Transverse colon (tissue), 4 donors: ENCODE measurements around the gene ZNF446. TPM values are rescaled to one million over a fixed set of nuclear protein-coding genes. Genes with fewer than 3 reads are reported as not detected.
"Not testable (repeated sequence)": the region's sequence is repeated elsewhere in the genome, so short reads cannot be mapped to it uniquely, and the experiment has no call there.

Experiments used
- DNase-seq: peaks from one replicate; pipeline ENCODE4 v3.0.0-alpha.2; 2019
- H3K27ac ChIP-seq, 4 donors: fragments of 200-600 bp; sonication (generic); 2 replicates each; pipeline ENCODE4 v1.5.1; 2016 to 2018; ENCODE audit warnings: inconsistent platforms in 4 of 4
- H3K27me3 ChIP-seq: fragments of 200-600 bp; sonication (generic); 2 replicates; pipeline ENCODE4 v1.5.1; 2017; ENCODE audit warnings: inconsistent platforms
- H3K36me3 ChIP-seq, 4 donors: fragments of 200-600 bp; sonication (generic); 2 replicates each; pipeline ENCODE4 v1.5.1; 2017 to 2019; ENCODE audit warnings: inconsistent platforms in 4 of 4
- H3K4me1 ChIP-seq, 4 donors: fragments of 200-600 bp; sonication (generic); 2 replicates each; pipeline ENCODE4 v1.5.1; 2017 to 2020; ENCODE audit warnings: inconsistent platforms in 4 of 4
- H3K4me3 ChIP-seq, 4 donors: fragments of 200-600 bp; sonication (generic); 1 replicate in 1 of 4; 2 replicates in 3 of 4; pipeline versions ENCODE4 v1.5.1 to v1.6.1; 2017 to 2019; ENCODE audit warnings: inconsistent platforms in 4 of 4
- H3K9me3 ChIP-seq, 2 donors: fragments of 200-600 bp; sonication (generic); 2 replicates each; pipeline ENCODE4 v1.5.1; 2017 to 2019; ENCODE audit warnings: inconsistent platforms in 2 of 2
- CTCF ChIP-seq, 5 experiments: fragments of 200-600 bp in 3 of 5; fragments of 450-650 bp in 2 of 5; sonication (generic) in 3 of 5; IDR thresholded peaks; 1 replicate in 2 of 5; 2 replicates in 3 of 5; pipeline ENCODE4 v1.5.1; 2016 to 2017; ENCODE audit warnings: antibody characterized with exemption in 5 of 5, inconsistent platforms in 3 of 5, mild to moderate bottlenecking in 2 of 5, moderate library complexity in 1 of 5
- EP300 ChIP-seq: sonication (generic); formaldehyde crosslinking; IDR thresholded peaks from one replicate; pipeline ENCODE4 v1.6.1; 2017; ENCODE audit warnings: antibody characterized with exemption, low read depth
- POLR2A ChIP-seq: fragments of 450-650 bp; IDR thresholded peaks from one replicate; pipeline ENCODE4 v1.6.1; 2016; ENCODE audit warnings: antibody characterized with exemption, mild to moderate bottlenecking, moderate library complexity
- POLR2AphosphoS5 ChIP-seq, 3 donors: sonication (generic); formaldehyde crosslinking; IDR thresholded peaks; one replicate each; pipeline ENCODE4 v1.6.1; 2016; ENCODE audit warnings: antibody characterized with exemption in 3 of 3
- whole genome bisulfite sequencing, 2 donors: methylation state at CpG; one replicate each; pipeline ENCODE4 v1.1.5; 2018; ENCODE audit warnings: low coverage in 1 of 2; 5-methylcytosine and 5-hydroxymethylcytosine counted together
- in situ Hi-C, 4 donors: fragments of 200-750 bp; cut with MboI; loops; one replicate each; pipeline versions ENCODE4 v1.15.0 to v1.15.1; 2017; ENCODE audit warnings: low sequenced_read_pairs in 3 of 4, low pct_ligation_motif_present in 1 of 4, low pct_unique_long_range_greater_than_20kb in 1 of 4
- intact Hi-C: fragments of 100-400 bp; cut with DNase I; formaldehyde crosslinking; loops from one replicate; pipeline ENCODE4 v1.15.1; 2023; ENCODE audit warnings: low total_unique reads
- total RNA-seq, 4 donors: library from RNA; depleted of rRNA; stranded (reverse); fragments of >200 nt; gene quantifications; one replicate each; pipeline ENCODE4 v1.1.0, GENCODE V29; 2016

Gene ZNF446
- total RNA-seq, 4 donors from 2014 or later = 2.8 to 54.6 (median 18.1) TPM

DNA sequence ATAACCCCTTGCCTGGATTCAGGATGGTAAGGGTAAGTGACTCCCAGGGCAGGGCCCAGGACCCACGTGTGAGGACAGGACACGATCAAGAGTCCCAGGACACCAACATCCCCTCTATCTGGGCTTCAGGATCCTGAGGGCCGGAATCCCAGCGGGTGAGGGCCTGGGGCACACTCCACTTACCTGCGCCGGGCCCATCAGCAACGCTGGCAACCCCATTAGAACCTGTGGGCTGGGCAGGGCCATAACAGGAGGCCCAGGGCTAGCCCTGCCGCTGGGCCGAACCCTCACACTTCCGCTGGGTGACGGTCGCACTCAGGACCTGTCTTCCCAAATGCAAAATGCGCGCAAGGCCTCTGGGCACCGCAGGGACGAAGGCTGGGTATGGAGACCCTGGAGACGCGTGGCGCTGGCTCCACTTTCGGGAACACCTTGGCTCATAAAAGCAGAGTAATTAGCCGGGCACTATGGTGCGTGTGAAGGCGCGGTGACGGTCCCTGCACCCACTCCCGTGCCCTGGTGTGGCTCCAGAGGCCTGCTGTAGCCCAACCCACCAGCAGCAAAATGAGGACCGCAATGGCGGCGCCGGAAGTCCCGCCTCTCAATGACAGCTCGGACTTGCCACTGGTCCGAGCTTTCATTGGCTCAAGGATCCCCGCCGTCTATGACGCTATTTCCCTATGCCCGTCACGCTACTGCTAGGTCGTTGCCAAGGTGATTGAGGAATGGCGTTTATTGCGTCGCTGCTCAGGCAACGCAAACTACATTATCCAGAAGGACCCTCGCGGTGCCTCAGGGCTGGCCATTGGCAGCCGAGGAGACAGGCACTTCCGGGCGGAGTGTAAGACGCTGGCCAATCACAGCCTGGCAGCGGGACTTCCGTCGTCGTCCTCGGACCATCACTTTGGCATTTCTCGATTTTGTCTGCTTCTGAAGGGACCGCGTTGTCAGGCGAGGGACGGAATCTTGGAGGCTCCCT is 36.3 kb upstream of the ZNF446 start, which contains the start of gene ZNF132:
TSS of gene ZNF132 (minus strand) at position 578 of the 979 bp plus-strand sequence. CDS start at position 246, 332 bp downstream.
- peak within 1 kb of the TSS; percentile 42 to 89 (median 64) for H3K4me3 ChIP-seq
- peaks cover 0 to 15% (median 10%) of the 10 kb centered on the region in 4 donors for H3K4me1 ChIP-seq
- peaks cover 30 to 41% of the 10 kb centered on the region in 2 donors for H3K9me3 ChIP-seq
- intact Hi-C loops (no loop called here), in situ Hi-C loops (no loop called here)
- TF ChIP-seq EP300 (no peak), POLR2AphosphoS5 (IDR thresholded peaks at IDR 0.05) (peak; percentile 51 to 69 (median 64)), POLR2A (peak; percentile 10), CTCF (IDR thresholded peaks at IDR 0.05) (no peak)
- peak within 1 kb of the TSS; percentile 69 to 90 (median 75) for H3K27ac ChIP-seq
- H3K36me3 ChIP-seq = peaks cover 0 to 33% (median 10%) of the 10 kb centered on the region in 4 donors
- WGBS, 2 donors = 16% methylated on average over 56 of the region's 59 CpGs; no CpG with 5 or more reads in 1 of the 2 donors
- H3K27me3 ChIP-seq = no peaks in the 10 kb centered on the region
- peak; percentile 96 for DNase-seq

DNA sequence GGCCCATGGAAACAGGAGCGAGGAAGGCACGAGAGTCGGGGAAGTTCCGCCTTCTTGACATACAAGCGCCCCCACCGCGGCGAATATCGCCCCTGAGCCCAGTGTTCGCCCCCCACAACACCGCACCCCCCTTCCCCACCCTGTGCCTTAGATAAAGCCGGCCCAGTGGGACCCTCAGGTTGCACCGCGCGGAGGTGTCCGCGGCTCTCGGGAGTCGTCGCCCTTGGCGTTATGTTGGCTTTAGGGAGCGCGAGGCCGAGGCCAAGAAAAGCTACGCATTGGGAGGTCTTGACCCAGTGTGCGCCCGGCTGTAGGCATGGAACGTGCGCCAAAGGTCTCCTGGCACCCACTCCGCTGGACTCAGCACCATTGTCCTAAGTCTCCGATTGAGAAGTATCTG is 35.6 kb upstream of the ZNF446 start:
- H3K4me3 ChIP-seq = peak overlapping the region; percentile 42 to 86 (median 64)
- peaks cover 23 to 34% of the 10 kb centered on the region in 2 donors for H3K9me3 ChIP-seq
- peaks cover 0 to 15% (median 10%) of the 10 kb centered on the region in 4 donors for H3K4me1 ChIP-seq
- H3K27ac ChIP-seq = peak overlapping the region; percentile 69 to 90 (median 75)
- peaks cover 0 to 26% (median 6%) of the 10 kb centered on the region in 4 donors for H3K36me3 ChIP-seq
- in situ Hi-C loops (no loop called here), intact Hi-C loops (no loop called here)
- 45% methylated on average over 31 of the region's 31 CpGs; no CpG with 5 or more reads in 1 of the 2 donors for WGBS, 2 donors
- no peak for TF ChIP-seq EP300
- TF ChIP-seq POLR2AphosphoS5 (IDR thresholded peaks at IDR 0.05) = no peak
- TF ChIP-seq POLR2A = no peak
- TF ChIP-seq CTCF (IDR thresholded peaks at IDR 0.05) = no peak
- no peak for DNase-seq
- H3K27me3 ChIP-seq = no peaks in the 10 kb centered on the region

GRCh38 chr19:58442986-58443385 is 33.2 kb upstream of the ZNF446 start:
- DNase-seq, H3K36me3 ChIP-seq, in situ Hi-C loops, H3K4me3 ChIP-seq, H3K27ac ChIP-seq, intact Hi-C loops, H3K27me3 ChIP-seq: not testable (repeated sequence)
- H3K9me3 ChIP-seq = peaks cover 8 to 14% of the 10 kb centered on the region in 2 donors
- H3K4me1 ChIP-seq = peaks cover 0 to 15% (median 10%) of the 10 kb centered on the region in 4 donors
- 80 to 91% methylated on average over 1 to 7 of the region's 7 CpGs for WGBS, 2 donors

- 79 to 82% methylated on average over 2 to 3 of the region's 3 CpGs for WGBS, 2 donors
- intact Hi-C loops, DNase-seq, H3K9me3 ChIP-seq, H3K27ac ChIP-seq, H3K4me3 ChIP-seq, in situ Hi-C loops, H3K36me3 ChIP-seq, H3K27me3 ChIP-seq: not testable (repeated sequence)
- H3K4me1 ChIP-seq = peaks cover 0 to 15% (median 10%) of the 10 kb centered on the region in 4 donors
These were observed 27.3 kb upstream of the ZNF446 start for GRCh38 chr19:58448860-58449259.

- H3K36me3 ChIP-seq, intact Hi-C loops, in situ Hi-C loops, H3K27ac ChIP-seq, H3K9me3 ChIP-seq, DNase-seq, H3K27me3 ChIP-seq, H3K4me3 ChIP-seq: not testable (repeated sequence)
- peaks cover 0 to 15% (median 10%) of the 10 kb centered on the region in 4 donors for H3K4me1 ChIP-seq
- WGBS, 2 donors = 35 to 55% methylated on average over 4 to 5 of the region's 5 CpGs
These were observed 26.2 kb upstream of the ZNF446 start for GRCh38 chr19:58449980-58450379.
